Tongue (tissue), 2 donors: ENCODE results near the gene SPRYD3. TPM values are rescaled to one million over a fixed set of nuclear protein-coding genes. Genes with fewer than 3 reads are reported as not detected.

Experiments used
- DNase-seq: peaks from one replicate; pipeline ENCODE4 v3.0.0-alpha.2; 2015
- total RNA-seq: library from RNA; depleted of rRNA; stranded (reverse); fragments of >200 nt; gene quantifications from one replicate; pipeline ENCODE4 v1.2.3, GENCODE V29; 2014

SPRYD3 gene
- total RNA-seq, 1 donor from 2014 or later: 30.3 TPM

GRCh38 chr12:53077030-53077429, 2.2 kb downstream of the SPRYD3 start:
- DNase-seq: no peak

- DNase-seq: no peak
These were observed 2.7 kb downstream of the SPRYD3 start for GRCh38 chr12:53076461-53076860.

GRCh38 chr12:53074999-53075370, 4.2 kb downstream of the SPRYD3 start:
- DNase-seq: no peak

- no peak for DNase-seq
These were observed 4.7 kb downstream of the SPRYD3 start for GRCh38 chr12:53074283-53074998.

GRCh38 chr12:53073881-53074280, 5.3 kb downstream of the SPRYD3 start:
- DNase-seq: peak; percentile 84

- peak; percentile 87 for DNase-seq
These were observed 7.3 kb downstream of the SPRYD3 start for GRCh38 chr12:53071591-53072551.

GRCh38 chr12:53070877-53071492, 8.2 kb downstream of the SPRYD3 start:
- peak; percentile 82 for DNase-seq

GRCh38 chr12:53069621-53070410, 9.4 kb downstream of the SPRYD3 start:
- peak; percentile 50 for DNase-seq

GRCh38 chr12:53068811-53069585, 10.2 kb downstream of the SPRYD3 start:
- peak; percentile 66 for DNase-seq

GRCh38 chr12:53067993-53068770, 11.0 kb downstream of the SPRYD3 start:
- no peak for DNase-seq

- DNase-seq: peak; percentile 5
These were observed 11.9 kb downstream of the SPRYD3 start for GRCh38 chr12:53067074-53067992.

- peak; percentile 92 for DNase-seq
These were observed 12.9 kb downstream of the SPRYD3 start for GRCh38 chr12:53065975-53066931.

- DNase-seq: peak; percentile 7
These were observed 13.7 kb downstream of the SPRYD3 start for GRCh38 chr12:53065470-53065869.

GRCh38 chr12:53064613-53065436, 14.4 kb downstream of the SPRYD3 start:
- DNase-seq: peak; percentile 4

- peak; percentile 60 for DNase-seq
These were observed 15.2 kb downstream of the SPRYD3 start for GRCh38 chr12:53063708-53064612.
